SK-N-SH (cell line): ENCODE data around the gene AMELX. TPM values are rescaled to one million over a fixed set of nuclear protein-coding genes. Genes with fewer than 3 reads are reported as not detected.

Experiments used
- CTCF ChIA-PET: fragments of 300-600, 350-600 bp; formaldehyde crosslinking; extraction: SDS; loops from one replicate; lab custom pipeline; 2021; lab: Yijun Ruan, JAX
- POLR2A ChIA-PET: fragments of 350-600 bp; sonication (Branson Sonifier 250); formaldehyde crosslinking; extraction: SDS; loops from one replicate; lab custom pipeline; 2020; ENCODE audit warnings: antibody characterized with exemption, inconsistent platforms; lab: Yijun Ruan, JAX
- DNase-seq: peaks from one replicate; pipeline ENCODE4 v3.0.0; 2012
- H2AFZ ChIP-seq: fragments of 200-600 bp; sonication (generic); 2 replicates; pipeline ENCODE4 v1.8.1; 2016; ENCODE audit warnings: antibody characterized with exemption, mild to moderate bottlenecking, low read depth
- H3F3A ChIP-seq: fragments of 200-600 bp; sonication (generic); replicated peaks from 2 replicates; pipeline ENCODE3; 2016; ENCODE audit warnings: antibody characterized with exemption, mild to moderate bottlenecking; ENCODE audit not compliant: insufficient read depth
- H3K27ac ChIP-seq, 2 experiments: fragments of 200-500 bp in 1 of 2; fragments of 200-600 bp in 1 of 2; sonication (Bioruptor generic) in 1 of 2; sonication (generic), shearing (Covaris generic) in 1 of 2; 2 replicates each; pipeline versions ENCODE4 v1.5.1 to v1.6.1; 2014 to 2016; ENCODE audit warnings: low read depth in 2 of 2, inconsistent platforms in 1 of 2, low read length in 1 of 2, mild to moderate bottlenecking in 1 of 2, mixed read lengths in 1 of 2
- H3K27me3 ChIP-seq: fragments of 200-600 bp; sonication (generic), shearing (Covaris generic); 2 replicates; pipeline ENCODE4 v1.6.1; 2016; ENCODE audit warnings: mixed run types; ENCODE audit not compliant: insufficient read depth
- H3K36me3 ChIP-seq, 2 experiments: fragments of 200-500 bp in 1 of 2; fragments of 200-600 bp in 1 of 2; sonication (Bioruptor generic) in 1 of 2; sonication (generic) in 1 of 2; replicated peaks in 1 of 2; 2 replicates each; pipeline versions ENCODE3 to v1.5.1; 2014 to 2016; ENCODE audit warnings: low read length in 1 of 2, mild to moderate bottlenecking in 1 of 2; ENCODE audit not compliant: insufficient read depth in 2 of 2, control insufficient read depth in 1 of 2
- H3K4me1 ChIP-seq, 2 experiments: fragments of 200-500 bp in 1 of 2; fragments of 200-600 bp in 1 of 2; sonication (Bioruptor generic) in 1 of 2; sonication (generic), shearing (Covaris generic) in 1 of 2; 2 replicates each; pipeline versions ENCODE4 v1.5.1 to v1.6.1; 2014 to 2016; ENCODE audit warnings: low read depth in 1 of 2, low read length in 1 of 2, mixed run types in 1 of 2; ENCODE audit not compliant: insufficient read depth in 2 of 2, control insufficient read depth in 1 of 2
- H3K4me2 ChIP-seq: fragments of 200-600 bp; sonication (generic), shearing (Covaris generic); 2 replicates; pipeline ENCODE4 v1.6.1; 2017; ENCODE audit warnings: mixed run types
- H3K4me3 ChIP-seq, 2 experiments: fragments of 200-500 bp in 1 of 2; fragments of 200-600 bp in 1 of 2; sonication (Bioruptor generic) in 1 of 2; sonication (generic), shearing (Covaris generic) in 1 of 2; 2 replicates each; pipeline versions ENCODE4 v1.5.1 to v1.8.1; 2014 to 2016; ENCODE audit warnings: low read depth in 2 of 2, inconsistent platforms in 1 of 2, low read length in 1 of 2, mild to moderate bottlenecking in 1 of 2, mixed read lengths in 1 of 2, moderate library complexity in 1 of 2
- H3K79me2 ChIP-seq: fragments of 200-600 bp; sonication (generic); 2 replicates; pipeline ENCODE4 v1.8.1; 2017; ENCODE audit warnings: mild to moderate bottlenecking; ENCODE audit not compliant: insufficient read depth
- H3K9ac ChIP-seq: fragments of 200-600 bp; sonication (generic); 2 replicates; pipeline ENCODE4 v1.6.1; 2017; ENCODE audit warnings: mixed run types
- H3K9me2 ChIP-seq: fragments of 200-600 bp; sonication (generic); 2 replicates; pipeline ENCODE4 v1.6.1; 2017; ENCODE audit warnings: mixed run types
- H3K9me3 ChIP-seq: fragments of 200-600 bp; sonication (generic); 2 replicates; pipeline ENCODE4 v1.6.1; 2017; ENCODE audit warnings: mixed run types, mild to moderate bottlenecking, moderate library complexity
- H4K20me1 ChIP-seq: fragments of 200-600 bp; sonication (generic); 2 replicates; pipeline ENCODE4 v1.6.1; 2017; ENCODE audit warnings: mild to moderate bottlenecking, mixed run types; ENCODE audit not compliant: insufficient read depth
- CTCF ChIP-seq: fragments of 200-600 bp; sonication (generic); IDR thresholded peaks from 2 replicates; pipeline ENCODE4 v1.6.1; 2017; ENCODE audit warnings: antibody characterized with exemption, mild to moderate bottlenecking, moderate library complexity
- EP300 ChIP-seq, 2 experiments: IDR thresholded peaks; 2 replicates each; pipeline versions ENCODE4 v1.4.0 to v1.6.1; 2012; ENCODE audit warnings: borderline replicate concordance in 1 of 2, low read depth in 1 of 2, low read length in 1 of 2
- FOSL2 ChIP-seq: IDR thresholded peaks from 2 replicates; pipeline ENCODE4 v1.4.0; 2012; ENCODE audit warnings: low read depth, mild to moderate bottlenecking, moderate library complexity, borderline replicate concordance
- FOXM1 ChIP-seq: IDR thresholded peaks from 2 replicates; pipeline ENCODE4 v1.4.0; 2012; ENCODE audit warnings: low read depth, mild to moderate bottlenecking
- GABPA ChIP-seq: IDR thresholded peaks from 2 replicates; pipeline ENCODE4 v1.4.0; 2012; ENCODE audit warnings: low read depth, mild to moderate bottlenecking
- IRF3 ChIP-seq: fragments of 150-350 bp; IDR thresholded peaks from 2 replicates; pipeline ENCODE4 v1.6.1; 2016; ENCODE audit warnings: mild to moderate bottlenecking, low read depth, low read length
- MAX ChIP-seq: IDR thresholded peaks from 2 replicates; pipeline ENCODE4 v1.4.0; 2012; ENCODE audit warnings: low read depth
- MEF2A ChIP-seq: IDR thresholded peaks from 2 replicates; pipeline ENCODE4 v1.4.0; 2012; ENCODE audit warnings: low read depth, borderline replicate concordance
- MXI1 ChIP-seq: IDR thresholded peaks from 2 replicates; pipeline ENCODE4 v1.6.1; 2012; ENCODE audit warnings: mild to moderate bottlenecking, low read depth, low read length, improper control_type of control experiment
- NFIC ChIP-seq: IDR thresholded peaks from 2 replicates; pipeline ENCODE4 v1.4.0; 2012; ENCODE audit warnings: borderline replicate concordance
- NRF1 ChIP-seq: IDR thresholded peaks from 2 replicates; pipeline ENCODE4 v1.6.1; 2012; ENCODE audit warnings: low read depth, mild to moderate bottlenecking, low read length
- RAD21 ChIP-seq: IDR thresholded peaks from 2 replicates; pipeline ENCODE4 v1.6.1; 2012; ENCODE audit warnings: mild to moderate bottlenecking, low read length
- RXRA ChIP-seq: IDR thresholded peaks from 2 replicates; pipeline ENCODE4 v1.4.0; 2012; ENCODE audit warnings: low read depth, mild to moderate bottlenecking, borderline replicate concordance
- SIN3A ChIP-seq: IDR thresholded peaks from 2 replicates; pipeline ENCODE4 v1.6.1; 2012; ENCODE audit warnings: low read depth, mild to moderate bottlenecking, low read length, moderate library complexity, borderline replicate concordance
- TCF12 ChIP-seq: IDR thresholded peaks from 2 replicates; pipeline ENCODE4 v1.4.0; 2012
- USF1 ChIP-seq: IDR thresholded peaks from 2 replicates; pipeline ENCODE4 v1.4.0; 2012; ENCODE audit warnings: low read depth, borderline replicate concordance
- ZBTB33 ChIP-seq: IDR thresholded peaks from 2 replicates; pipeline ENCODE4 v1.4.0; 2012; ENCODE audit warnings: low read depth, borderline replicate concordance
- WGBS: methylation state at CpG from one replicate; pipeline ENCODE4 v1.1.6; 2017; ENCODE audit warnings: low lambda C conversion rate; 5-methylcytosine and 5-hydroxymethylcytosine counted together
- polyA plus RNA-seq, 3 experiments: library from polyadenylated mRNA; depleted of rRNA; stranded (reverse); fragments of >200 nt; gene quantifications; 2 replicates each; pipeline ENCODE4 v1.2.3, GENCODE V29; 2012

AMELX gene
- polyA plus RNA-seq, 1 of the 3 experiments (the other 2 are of a cell fraction): not detected

- POLR2A ChIA-PET: no interaction called here
- Histone ChIP-seq H3K4me1 (no peaks in the 10 kb centered on the region), H2AFZ (no peak overlapping the region), H3K4me3 (no peak overlapping the region), H3K79me2 (no peaks in the 10 kb centered on the region), H4K20me1 (no peaks in the 10 kb centered on the region), H3K9ac (no peak overlapping the region), H3K9me3 (no peaks in the 10 kb centered on the region), H3F3A (no peaks in the 10 kb centered on the region), H3K36me3 (no peaks in the 10 kb centered on the region), H3K27me3 (no peaks in the 10 kb centered on the region), H3K4me2 (no peak overlapping the region), H3K9me2 (no peaks in the 10 kb centered on the region), H3K27ac (no peak overlapping the region)
- no peak for DNase-seq
- TF ChIP-seq ZBTB33: no peak
- TF ChIP-seq NRF1: no peak
- no peak for TF ChIP-seq FOSL2
- no peak for TF ChIP-seq USF1
- no peak for TF ChIP-seq EP300 (IDR thresholded peaks at IDR 0.05; ENCODE audit: borderline replicate concordance in 1 of 2, low read depth in 1 of 2, low read length in 1 of 2)
- TF ChIP-seq MXI1: no peak
- no peak for TF ChIP-seq IRF3
- no peak for TF ChIP-seq CTCF
- TF ChIP-seq SIN3A: no peak
- TF ChIP-seq NFIC: no peak
- TF ChIP-seq GABPA: no peak
- no peak for TF ChIP-seq TCF12
- no peak for TF ChIP-seq MEF2A
- no peak for TF ChIP-seq RAD21
- TF ChIP-seq MAX: no peak
- no peak for TF ChIP-seq FOXM1
- TF ChIP-seq RXRA: no peak
- WGBS: 24% methylated on average over 2 of the region's 2 CpGs
- CTCF ChIA-PET: no interaction called here
Observed at GRCh38 chrX:11331788-11332187, 38.6 kb downstream of the AMELX start.
